ENCODE results near the gene ACACB. TPM values are rescaled to one million over a fixed set of nuclear protein-coding genes. Genes with fewer than 3 reads are reported as not detected.
"Not testable (repeated sequence)": the region's sequence is repeated elsewhere in the genome, so short reads cannot be mapped to it uniquely, and the experiment has no call there.

Gene ACACB
- total and polyA plus RNA-seq, 4 donors, result 8.4 to 70.3 (median 30.1) TPM

DNA sequence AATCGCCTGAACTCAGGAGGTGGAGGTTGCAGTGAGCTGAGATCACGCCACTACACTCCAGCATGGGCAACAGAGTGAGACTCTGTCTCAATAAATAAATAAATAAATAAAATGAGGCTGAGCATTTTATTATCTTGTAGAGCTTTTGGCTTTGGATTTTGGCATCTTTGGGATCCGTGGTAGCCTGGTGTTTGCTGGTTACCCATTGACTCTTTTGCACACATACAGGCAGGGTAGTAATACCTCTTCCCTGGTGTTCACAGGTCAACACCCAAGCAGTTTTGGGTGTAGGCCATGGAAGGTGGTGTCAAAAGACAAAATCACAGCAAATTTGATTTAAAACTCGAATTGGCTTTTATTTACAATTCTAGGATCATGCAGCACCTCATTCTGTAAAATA is 27.8 kb downstream of the ACACB start:
- intact Hi-C loops (cut with DNase I), result no loop called here
- no peaks in the 10 kb centered on the region for H3K9me3 ChIP-seq (ENCODE audit: control insufficient read depth, low read length)
- ATAC-seq (ENCODE audit: low FRiP score), result no peak
- 60 to 75% methylated on average over 4 of the region's 4 CpGs for WGBS, 2 donors
- no peak overlapping the region for H3K4me3 ChIP-seq (ENCODE audit: low read length in 2 of 2)
- H3K27me3 ChIP-seq (ENCODE audit: control insufficient read depth in 1 of 2, insufficient read depth in 2 of 2, low read length in 1 of 2), result no peaks in the 10 kb centered on the region
- no peak for DNase-seq
- no peaks in the 10 kb centered on the region for H3K4me1 ChIP-seq (ENCODE audit: control insufficient read depth in 1 of 2, insufficient read depth in 2 of 2, low read length in 2 of 2)
- H3K27ac ChIP-seq (ENCODE audit: low read depth in 1 of 2, low read length in 2 of 2), result no peak overlapping the region
- no peaks in the 10 kb centered on the region for H3K36me3 ChIP-seq (ENCODE audit: control insufficient read depth in 1 of 2, insufficient read depth in 2 of 2, low read length in 1 of 2)

DNA sequence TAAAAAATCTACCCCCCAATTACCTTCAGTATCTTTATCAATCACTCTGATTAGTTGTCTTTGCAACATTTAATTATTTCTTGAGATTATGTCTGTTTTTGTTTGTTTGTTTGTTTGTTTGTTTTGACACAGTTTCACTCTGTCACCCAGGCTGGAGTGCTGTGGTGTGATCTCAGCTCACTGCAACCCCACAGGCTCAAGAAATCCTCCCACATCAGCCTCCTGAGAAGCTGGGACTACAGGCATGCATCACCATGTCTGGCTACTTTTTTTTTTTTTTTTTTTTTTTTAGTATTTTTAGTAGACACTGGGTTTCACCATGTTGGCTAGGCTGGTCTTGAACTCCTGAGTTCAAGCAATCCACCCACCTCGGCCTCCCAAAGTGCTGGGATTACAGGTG is 30.7 kb downstream of the ACACB start:
- not testable (repeated sequence) for DNase-seq; H3K27ac ChIP-seq (ENCODE audit: low read depth in 1 of 2, low read length in 2 of 2); H3K36me3 ChIP-seq (ENCODE audit: control insufficient read depth in 1 of 2, insufficient read depth in 2 of 2, low read length in 1 of 2); H3K4me1 ChIP-seq (ENCODE audit: control insufficient read depth in 1 of 2, insufficient read depth in 2 of 2, low read length in 2 of 2); H3K4me3 ChIP-seq (ENCODE audit: low read length in 2 of 2); H3K27me3 ChIP-seq (ENCODE audit: control insufficient read depth in 1 of 2, insufficient read depth in 2 of 2, low read length in 1 of 2); ATAC-seq (ENCODE audit: low FRiP score); H3K9me3 ChIP-seq (ENCODE audit: control insufficient read depth, low read length)
- intact Hi-C loops (cut with DNase I), result loop anchor here in 1 of 2 donors (5.0 kb wide), 1 partner anchor 35 kb away; no protein-coding TSS in a partner anchor
- WGBS, 2 donors, result 97 to 100% methylated on average over 1 of the region's 1 CpG

DNA sequence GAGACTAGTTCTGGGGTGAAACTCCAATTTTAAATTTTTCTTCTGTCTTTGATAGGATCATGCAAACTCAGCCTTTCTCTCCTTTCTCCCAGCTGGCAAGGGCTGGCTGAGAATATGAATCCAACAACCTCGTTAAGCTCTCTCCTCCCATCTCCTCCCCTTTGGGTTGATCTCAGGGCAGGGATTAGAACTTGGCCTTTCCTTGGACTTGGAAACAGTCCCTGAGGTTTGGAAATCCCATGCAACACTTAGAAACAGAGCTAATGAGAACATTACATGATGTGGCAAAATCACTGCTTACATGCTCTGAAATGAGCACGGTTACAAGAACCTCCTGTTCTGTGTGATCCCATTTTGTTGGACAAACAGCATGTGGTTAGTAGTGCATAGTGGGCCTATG is 31.6 kb downstream of the ACACB start:
- ATAC-seq (ENCODE audit: low FRiP score), result peak; percentile 77
- no peak for DNase-seq
- Histone ChIP-seq H3K9me3 (ENCODE audit: control insufficient read depth, low read length) (no peaks in the 10 kb centered on the region), H3K27ac (ENCODE audit: low read depth in 1 of 2, low read length in 2 of 2) (no peak overlapping the region), H3K4me1 (ENCODE audit: control insufficient read depth in 1 of 2, insufficient read depth in 2 of 2, low read length in 2 of 2) (no peaks in the 10 kb centered on the region), H3K36me3 (ENCODE audit: control insufficient read depth in 1 of 2, insufficient read depth in 2 of 2, low read length in 1 of 2) (no peaks in the 10 kb centered on the region), H3K27me3 (ENCODE audit: control insufficient read depth in 1 of 2, insufficient read depth in 2 of 2, low read length in 1 of 2) (no peaks in the 10 kb centered on the region), H3K4me3 (ENCODE audit: low read length in 2 of 2) (no peak overlapping the region)
- 10 to 11% methylated on average over 2 of the region's 2 CpGs for WGBS, 2 donors
- intact Hi-C loops (cut with DNase I), result loop anchor here in 1 of 2 donors (5.0 kb wide), 1 partner anchor 36 kb away; no protein-coding TSS in a partner anchor

DNA sequence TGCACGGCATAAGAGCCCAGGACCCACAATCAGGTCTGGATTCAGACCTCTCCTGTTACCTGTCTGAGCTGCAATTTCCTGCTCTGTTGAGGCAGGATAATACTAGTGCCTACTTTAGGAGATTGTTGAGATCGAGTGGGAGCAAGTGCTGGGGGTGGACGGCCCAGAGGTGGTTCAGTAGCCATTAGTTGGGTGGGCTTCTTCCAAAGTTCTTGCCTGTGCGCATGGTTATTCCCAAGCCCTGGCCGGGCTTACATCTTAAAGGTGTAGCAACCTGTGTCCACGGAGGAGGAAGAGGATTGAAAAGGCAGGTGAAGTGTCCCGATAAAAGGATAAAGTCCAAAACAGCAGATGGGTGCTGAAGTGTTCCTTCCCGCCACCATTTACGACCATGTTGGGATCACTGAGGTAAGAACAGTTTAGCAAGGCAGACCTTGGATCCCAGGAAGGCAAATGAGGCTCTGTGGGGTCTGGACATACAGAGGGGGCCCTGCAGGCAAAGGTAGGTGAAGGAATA is 33.8 kb downstream of the ACACB start:
- DNase-seq (no peak), ATAC-seq (ENCODE audit: low FRiP score) (no peak)
- H3K4me3 ChIP-seq (ENCODE audit: low read length in 2 of 2), result no peak overlapping the region
- 93 to 94% methylated on average over 9 of the region's 9 CpGs for WGBS, 2 donors
- no peaks in the 10 kb centered on the region for H3K4me1 ChIP-seq (ENCODE audit: control insufficient read depth in 1 of 2, insufficient read depth in 2 of 2, low read length in 2 of 2)
- intact Hi-C loops (cut with DNase I), result loop anchor here in 1 of 2 donors (5.0 kb wide), 1 partner anchor 38 kb away; no protein-coding TSS in a partner anchor
- no peaks in the 10 kb centered on the region for H3K9me3 ChIP-seq (ENCODE audit: control insufficient read depth, low read length)
- no peak overlapping the region for H3K27ac ChIP-seq (ENCODE audit: low read depth in 1 of 2, low read length in 2 of 2)
- no peaks in the 10 kb centered on the region for H3K27me3 ChIP-seq (ENCODE audit: control insufficient read depth in 1 of 2, insufficient read depth in 2 of 2, low read length in 1 of 2)
- H3K36me3 ChIP-seq (ENCODE audit: control insufficient read depth in 1 of 2, insufficient read depth in 2 of 2, low read length in 1 of 2), result no peaks in the 10 kb centered on the region

DNA sequence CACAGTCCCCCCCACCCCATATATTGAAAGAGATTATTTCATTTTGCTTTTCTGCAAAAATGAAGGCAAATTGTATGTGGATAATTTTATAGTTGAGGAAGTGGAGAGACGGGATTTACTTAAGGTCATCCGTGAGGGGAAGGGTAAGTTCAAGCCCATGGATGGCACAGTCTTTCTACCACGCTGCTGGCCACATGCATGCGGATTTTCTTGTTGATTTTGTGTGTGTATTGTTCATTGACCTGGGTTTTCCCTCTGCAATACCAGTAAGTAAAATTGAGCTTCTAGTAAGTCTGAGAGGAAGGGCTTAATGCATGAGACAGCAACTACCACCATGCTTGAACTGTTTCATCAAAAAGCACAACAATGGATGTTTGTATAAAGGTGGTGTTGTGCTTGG is 35.1 kb downstream of the ACACB start:
- Histone ChIP-seq H3K36me3 (ENCODE audit: control insufficient read depth in 1 of 2, insufficient read depth in 2 of 2, low read length in 1 of 2) (no peaks in the 10 kb centered on the region), H3K4me1 (ENCODE audit: control insufficient read depth in 1 of 2, insufficient read depth in 2 of 2, low read length in 2 of 2) (no peaks in the 10 kb centered on the region), H3K27ac (ENCODE audit: low read depth in 1 of 2, low read length in 2 of 2) (no peak overlapping the region), H3K27me3 (ENCODE audit: control insufficient read depth in 1 of 2, insufficient read depth in 2 of 2, low read length in 1 of 2) (no peaks in the 10 kb centered on the region), H3K4me3 (ENCODE audit: low read length in 2 of 2) (no peak overlapping the region), H3K9me3 (ENCODE audit: control insufficient read depth, low read length) (no peaks in the 10 kb centered on the region)
- 94 to 95% methylated on average over 4 of the region's 4 CpGs for WGBS, 2 donors
- intact Hi-C loops (cut with DNase I), result loop anchor here in 1 of 2 donors (5.0 kb wide), 1 partner anchor 39 kb away; no protein-coding TSS in a partner anchor
- DNase-seq (no peak), ATAC-seq (ENCODE audit: low FRiP score) (no peak)

DNA sequence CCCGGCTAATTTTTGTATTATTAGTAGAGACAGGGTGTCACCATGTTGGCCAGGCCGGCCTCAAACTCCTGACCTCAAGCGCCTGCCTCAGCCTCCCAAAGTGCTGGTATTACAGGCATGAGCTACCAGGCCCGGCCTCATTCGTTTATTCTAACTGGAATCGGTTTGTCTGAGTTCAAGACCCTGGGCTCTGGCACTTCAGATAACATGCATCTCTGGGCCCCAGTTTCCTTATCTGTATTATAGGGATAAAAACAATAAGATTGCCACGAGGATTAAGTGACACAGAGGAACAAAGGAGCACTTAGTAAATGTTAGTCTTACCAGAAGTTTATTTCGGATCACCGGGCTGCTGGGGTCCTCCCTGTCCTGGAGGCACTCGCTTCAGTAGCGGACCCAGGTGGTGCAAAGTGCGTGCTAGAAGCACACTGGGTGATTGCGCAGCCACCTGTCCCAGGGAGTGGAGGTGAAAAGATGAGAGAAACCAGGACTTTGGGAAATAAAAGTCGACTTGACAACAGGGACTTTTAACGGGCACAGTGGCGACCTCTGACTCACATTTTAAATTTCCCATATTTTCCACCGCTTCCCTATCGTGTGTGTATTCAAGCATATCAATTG is 37.5 kb downstream of the ACACB start:
- H3K36me3 ChIP-seq (ENCODE audit: control insufficient read depth in 1 of 2, insufficient read depth in 2 of 2, low read length in 1 of 2), result no peaks in the 10 kb centered on the region
- H3K4me3 ChIP-seq (ENCODE audit: low read length in 2 of 2), result peak overlapping the region; percentile 30 to 47
- WGBS, 2 donors, result 27 to 30% methylated on average over 18 of the region's 18 CpGs
- no peaks in the 10 kb centered on the region for H3K9me3 ChIP-seq (ENCODE audit: control insufficient read depth, low read length)
- intact Hi-C loops (cut with DNase I), result loop anchor here in 1 of 2 donors (5.0 kb wide), 1 partner anchor 42 kb away; no protein-coding TSS in a partner anchor
- no peaks in the 10 kb centered on the region for H3K4me1 ChIP-seq (ENCODE audit: control insufficient read depth in 1 of 2, insufficient read depth in 2 of 2, low read length in 2 of 2)
- DNase-seq, result no peak
- no peak overlapping the region for H3K27ac ChIP-seq (ENCODE audit: low read depth in 1 of 2, low read length in 2 of 2)
- peak; percentile 17 for ATAC-seq (ENCODE audit: low FRiP score)
- H3K27me3 ChIP-seq (ENCODE audit: control insufficient read depth in 1 of 2, insufficient read depth in 2 of 2, low read length in 1 of 2), result no peaks in the 10 kb centered on the region

DNA sequence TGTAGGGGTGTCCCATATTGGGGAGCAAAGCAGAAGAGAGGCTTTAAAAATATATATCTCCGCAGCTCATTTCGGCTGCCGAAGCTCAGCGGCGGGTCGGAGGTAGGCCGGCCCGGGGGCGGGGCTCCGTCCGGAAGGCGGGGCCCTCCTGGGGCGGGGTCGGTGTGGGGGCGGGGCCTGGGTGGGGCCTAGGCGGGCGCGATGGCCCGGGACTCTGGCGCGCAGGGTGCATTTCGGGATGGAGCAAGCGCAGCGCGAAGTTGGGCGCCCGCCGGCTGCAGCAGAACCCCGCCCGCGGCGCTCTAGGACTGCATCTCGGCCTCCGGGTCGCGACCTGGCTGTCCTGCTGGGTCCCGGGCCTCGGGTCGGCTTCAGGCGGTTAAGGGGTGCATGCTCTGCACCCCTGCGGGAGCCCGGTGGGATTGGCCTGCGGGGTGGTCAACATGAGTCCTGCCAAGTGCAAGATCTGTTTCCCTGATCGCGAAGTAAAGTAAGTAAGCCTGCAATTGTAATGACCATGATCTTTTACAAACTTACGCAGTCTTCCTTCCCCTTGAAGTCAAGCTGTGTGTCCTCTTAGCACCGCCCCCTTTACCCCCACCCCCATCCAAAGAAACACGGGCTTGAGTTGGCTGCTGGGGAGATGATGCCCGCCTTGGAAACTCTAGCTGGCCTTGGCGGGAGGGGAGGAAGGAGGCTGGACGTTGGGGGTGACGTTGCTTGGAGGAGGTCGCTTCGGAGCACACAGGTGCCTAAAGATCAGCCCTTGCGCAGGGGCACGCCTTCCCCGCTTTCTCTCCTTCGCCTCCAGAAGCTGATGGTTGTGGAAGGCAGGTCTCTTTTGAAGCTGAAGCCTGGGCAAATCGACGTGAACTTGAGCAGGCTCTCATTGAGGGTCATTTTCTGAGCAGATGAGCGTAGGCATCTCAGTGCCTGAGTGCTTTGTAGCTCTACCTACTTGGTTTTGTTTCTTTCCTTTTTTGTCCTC is 38.4 kb downstream of the ACACB start:
- DNase-seq (peak; percentile 87 to 95), ATAC-seq (ENCODE audit: low FRiP score) (peak; percentile 96)
- Histone ChIP-seq H3K36me3 (ENCODE audit: control insufficient read depth in 1 of 2, insufficient read depth in 2 of 2, low read length in 1 of 2) (no peaks in the 10 kb centered on the region), H3K4me1 (ENCODE audit: control insufficient read depth in 1 of 2, insufficient read depth in 2 of 2, low read length in 2 of 2) (no peaks in the 10 kb centered on the region), H3K4me3 (ENCODE audit: low read length in 2 of 2) (peak overlapping the region; percentile 47 to 84), H3K27ac (ENCODE audit: low read depth in 1 of 2, low read length in 2 of 2) (peak overlapping the region in 1 of 2 donors; percentile 71), H3K9me3 (ENCODE audit: control insufficient read depth, low read length) (no peaks in the 10 kb centered on the region), H3K27me3 (ENCODE audit: control insufficient read depth in 1 of 2, insufficient read depth in 2 of 2, low read length in 1 of 2) (no peaks in the 10 kb centered on the region)
- WGBS, 2 donors, result 1% methylated on average over 56 to 61 of the region's 61 CpGs
- intact Hi-C loops (cut with DNase I), result loop anchor here in 1 of 2 donors (5.0 kb wide), 1 partner anchor 42 kb away; no protein-coding TSS in a partner anchor

DNA sequence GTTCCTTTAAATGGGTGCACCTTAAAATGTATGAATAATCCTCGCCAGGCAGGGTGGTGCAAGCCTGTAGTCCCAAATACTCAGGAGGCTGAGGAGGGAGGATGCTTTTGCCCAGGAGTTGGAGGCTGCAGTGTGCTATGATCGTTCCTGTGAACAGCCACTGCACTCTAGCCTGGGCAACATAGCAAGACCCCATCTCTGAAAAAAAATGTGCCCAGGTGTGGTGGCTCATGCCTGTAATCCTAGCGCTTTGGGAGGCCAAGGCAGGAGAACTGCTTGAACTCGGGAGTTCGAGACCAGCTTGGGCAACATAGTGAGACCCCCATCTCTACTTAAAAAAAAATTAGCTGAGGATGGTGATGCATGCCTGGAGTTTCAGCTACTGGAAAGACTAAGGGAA is 39.6 kb downstream of the ACACB start:
- Histone ChIP-seq H3K27ac (ENCODE audit: low read depth in 1 of 2, low read length in 2 of 2) (no peak overlapping the region), H3K27me3 (ENCODE audit: control insufficient read depth in 1 of 2, insufficient read depth in 2 of 2, low read length in 1 of 2) (no peaks in the 10 kb centered on the region), H3K36me3 (ENCODE audit: control insufficient read depth in 1 of 2, insufficient read depth in 2 of 2, low read length in 1 of 2) (no peaks in the 10 kb centered on the region), H3K4me3 (ENCODE audit: low read length in 2 of 2) (no peak overlapping the region), H3K9me3 (ENCODE audit: control insufficient read depth, low read length) (no peaks in the 10 kb centered on the region), H3K4me1 (ENCODE audit: control insufficient read depth in 1 of 2, insufficient read depth in 2 of 2, low read length in 2 of 2) (no peaks in the 10 kb centered on the region)
- 97 to 98% methylated on average over 5 of the region's 5 CpGs for WGBS, 2 donors
- intact Hi-C loops (cut with DNase I), result no loop called here
- DNase-seq (no peak), ATAC-seq (ENCODE audit: low FRiP score) (no peak)
